HK-2 (cell line): Measurements from ENCODE around the gene WFDC13.
"Not testable (repeated sequence)": the region's sequence is repeated elsewhere in the genome, so short reads cannot be mapped to it uniquely, and the experiment has no call there.

Experiments
- DNase-seq: peaks from one replicate; pipeline ENCODE4 v3.0.0-alpha.2; 2018; ENCODE audit not compliant: unreplicated experiment

Gene WFDC13

GRCh38 chr20:45701873-45702272 is at the start of gene WFDC13:
WFDC13 (plus strand) TSS chr20:45702038; CDS start chr20:45702124, 86 bp downstream.
- DNase-seq, result no peak

- not testable (repeated sequence) for DNase-seq
Observed at GRCh38 chr20:45657038-45657437, 44.8 kb upstream of the WFDC13 start.

GRCh38 chr20:45670139-45670538 is 31.7 kb upstream of the WFDC13 start, which contains the start of gene WFDC11:
WFDC11 (minus strand) TSS chr20:45670239; CDS start chr20:45650600, 19,639 bp downstream.
- no peak for DNase-seq

GRCh38 chr20:45672765-45673164 is 29.1 kb upstream of the WFDC13 start:
- DNase-seq, result no peak

- DNase-seq, result no peak
Observed at GRCh38 chr20:45679650-45680049, 22.2 kb upstream of the WFDC13 start.

GRCh38 chr20:45685896-45686295 is 15.9 kb upstream of the WFDC13 start:
- DNase-seq, result peak; percentile 3

- not testable (repeated sequence) for DNase-seq
Observed at GRCh38 chr20:45693346-45693745, 8.5 kb upstream of the WFDC13 start.

- DNase-seq, result no peak
Observed at GRCh38 chr20:45695496-45695895, 6.3 kb upstream of the WFDC13 start.

- DNase-seq, result no peak
Observed at GRCh38 chr20:45701104-45701503, 734 bp upstream of the WFDC13 start.

GRCh38 chr20:45704969-45705637 is 3.3 kb downstream of the WFDC13 start, which contains the start of gene WFDC10B:
WFDC10B (minus strand) TSS chr20:45705019; CDS start chr20:45685992, 19,027 bp downstream.
- no peak for DNase-seq

GRCh38 chr20:45716141-45716688 is 14.4 kb downstream of the WFDC13 start:
- DNase-seq, result not testable (repeated sequence)

GRCh38 chr20:45722047-45722446 is 20.2 kb downstream of the WFDC13 start, which contains the start of gene SPINT4:
SPINT4 (plus strand) TSS chr20:45722347; CDS start chr20:45722368, 21 bp downstream.
- DNase-seq, result no peak

GRCh38 chr20:45725134-45725533 is 23.3 kb downstream of the WFDC13 start:
- no peak for DNase-seq

- no peak for DNase-seq
Observed at GRCh38 chr20:45727044-45727443, 25.2 kb downstream of the WFDC13 start.

GRCh38 chr20:45732199-45732598 is 30.4 kb downstream of the WFDC13 start:
- DNase-seq, result no peak

- no peak for DNase-seq
Observed at GRCh38 chr20:45735552-45735951, 33.7 kb downstream of the WFDC13 start.

GRCh38 chr20:45735988-45736387 is 34.1 kb downstream of the WFDC13 start:
- no peak for DNase-seq

- no peak for DNase-seq
Observed at GRCh38 chr20:45742596-45742995, 40.8 kb downstream of the WFDC13 start.

GRCh38 chr20:45745015-45745414 is 43.2 kb downstream of the WFDC13 start:
- DNase-seq, result no peak

- no peak for DNase-seq
Observed at GRCh38 chr20:45751721-45752120, 49.9 kb downstream of the WFDC13 start.

GRCh38 chr20:45752746-45753145 is 50.9 kb downstream of the WFDC13 start:
- DNase-seq, result no peak

- no peak for DNase-seq
Observed at GRCh38 chr20:45758096-45758495, 56.3 kb downstream of the WFDC13 start.
